ES-I3 (cell line): ENCODE measurements around the gene EXD3.
"Not testable (repeated sequence)": the region's sequence is repeated elsewhere in the genome, so short reads cannot be mapped to it uniquely, and the experiment has no call there.

ENCODE experiments used
- H3K36me3 ChIP-seq: 2 replicates; pipeline ENCODE4 v1.6.1; 2013; ENCODE audit warnings: mild to moderate bottlenecking, low read length, control low read depth, moderate library complexity; ENCODE audit not compliant: insufficient read depth
- H3K4me1 ChIP-seq: 2 replicates; pipeline ENCODE4 v1.6.1; 2013; ENCODE audit warnings: mild to moderate bottlenecking, control low read depth, low read length; ENCODE audit not compliant: insufficient read depth
- H3K9ac ChIP-seq: 2 replicates; pipeline ENCODE4 v1.6.1; 2013; ENCODE audit warnings: low read depth, mild to moderate bottlenecking, low read length, moderate library complexity
- H3K9me3 ChIP-seq: 2 replicates; pipeline ENCODE4 v1.6.1; 2013; ENCODE audit warnings: mild to moderate bottlenecking, low read length, moderate library complexity; ENCODE audit not compliant: control insufficient read depth, insufficient read depth

EXD3 gene

DNA sequence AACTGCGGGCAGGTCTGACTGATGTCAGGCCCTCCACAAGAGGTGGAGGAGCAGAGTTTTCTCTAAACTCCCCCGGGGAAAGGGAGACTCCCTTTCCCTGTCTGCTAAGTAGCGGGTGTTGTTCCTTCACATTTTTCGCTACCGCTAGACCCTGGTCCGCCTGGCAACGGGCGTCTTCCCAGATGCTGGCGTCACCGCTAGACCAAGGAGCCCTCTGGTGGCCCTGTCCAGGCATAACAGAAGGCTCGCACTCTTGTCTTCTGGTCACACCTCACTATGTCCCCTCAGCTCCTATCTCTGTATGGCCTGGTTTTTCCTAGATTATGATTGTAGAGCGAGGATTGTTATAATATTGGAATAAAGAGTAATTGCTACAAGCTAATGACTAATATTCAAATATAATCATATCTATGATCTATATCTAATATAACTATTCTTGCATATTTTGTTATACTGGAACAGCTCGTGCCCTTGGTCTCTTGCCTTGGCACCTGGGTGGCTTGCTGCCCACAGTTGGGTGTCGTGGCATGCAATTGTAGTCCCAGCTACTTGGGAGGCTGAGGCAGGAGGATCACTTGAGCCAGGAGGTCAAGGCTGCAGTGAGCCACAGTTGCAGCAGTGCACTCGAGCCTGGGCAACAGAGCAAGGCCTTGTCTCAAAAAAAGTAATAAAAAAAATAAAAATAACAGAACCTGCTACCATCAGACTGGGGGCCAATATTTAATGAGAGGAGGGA, 160.6 kb downstream of the EXD3 start:
- not testable (repeated sequence) for H3K4me1 ChIP-seq, H3K9me3 ChIP-seq, H3K9ac ChIP-seq
- H3K36me3 ChIP-seq, result peaks cover 18% of the 10 kb centered on the region
